H4 (cell line): ENCODE data around the gene RNF223. TPM values are rescaled to one million over a fixed set of nuclear protein-coding genes. Genes with fewer than 3 reads are reported as not detected.
A peak's percentile ranks its signal among the peaks of the same experiment; 100 is the strongest.
"Not testable (repeated sequence)": the region's sequence is repeated elsewhere in the genome, so short reads cannot be mapped to it uniquely, and the experiment has no call there.

ENCODE experiments used
- DNase-seq: peaks from one replicate; pipeline ENCODE4 v3.0.0-alpha.2; 2015; ENCODE audit warnings: low spot score
- total RNA-seq: library from RNA; depleted of rRNA; stranded (reverse); fragments of >200 nt; shearing (Covaris generic); gene quantifications from 2 replicates; pipeline ENCODE4 v1.2.3, GENCODE V29; 2014

RNF223 gene
- total RNA-seq, 1 experiment from 2014 or later, result not detected

- DNase-seq, result no peak
These were observed 13.7 kb downstream of the RNF223 start for GRCh38 chr1:1060281-1061000.

GRCh38 chr1:1059494-1060280 lies 14.4 kb downstream of the RNF223 start:
- DNase-seq, result peak; percentile 67

GRCh38 chr1:1058921-1059493 lies 15.1 kb downstream of the RNF223 start:
- DNase-seq, result no peak

GRCh38 chr1:1058088-1058905 lies 15.8 kb downstream of the RNF223 start:
- DNase-seq, result no peak

GRCh38 chr1:1057769-1058087 lies 16.4 kb downstream of the RNF223 start:
- DNase-seq, result not testable (repeated sequence)

- no peak for DNase-seq
These were observed 18.0 kb downstream of the RNF223 start for GRCh38 chr1:1055841-1056736.

- DNase-seq, result no peak
These were observed 19.1 kb downstream of the RNF223 start for GRCh38 chr1:1054971-1055370.

GRCh38 chr1:1054099-1054700 lies 19.9 kb downstream of the RNF223 start:
- DNase-seq, result no peak

- DNase-seq, result no peak
These were observed 20.4 kb downstream of the RNF223 start for GRCh38 chr1:1053682-1054081.

- DNase-seq, result no peak
These were observed 21.1 kb downstream of the RNF223 start for GRCh38 chr1:1053022-1053421.

GRCh38 chr1:1052003-1052840 lies 21.9 kb downstream of the RNF223 start:
- no peak for DNase-seq

GRCh38 chr1:1051127-1051810 lies 22.8 kb downstream of the RNF223 start:
- no peak for DNase-seq

GRCh38 chr1:1050577-1051052 lies 23.5 kb downstream of the RNF223 start:
- DNase-seq, result no peak

GRCh38 chr1:1049318-1050165 lies 24.6 kb downstream of the RNF223 start:
- DNase-seq, result no peak

GRCh38 chr1:1048765-1049164 lies 25.3 kb downstream of the RNF223 start:
- no peak for DNase-seq

- no peak for DNase-seq
These were observed 26.1 kb downstream of the RNF223 start for GRCh38 chr1:1047963-1048362.

- no peak for DNase-seq
These were observed 26.7 kb downstream of the RNF223 start for GRCh38 chr1:1047407-1047806.

- no peak for DNase-seq
These were observed 27.3 kb downstream of the RNF223 start for GRCh38 chr1:1046767-1047166.
